GM21360 (cell line): Measurements from ENCODE around the gene PXDC1.

Experiments
- ATAC-seq: cut with Tn5 transposase; IDR thresholded peaks from one replicate; pipeline ENCODE4 v1.9.1; 2021; ENCODE audit warnings: mild to moderate bottlenecking, moderate library complexity; ENCODE audit not compliant: unreplicated experiment

The PXDC1 gene

DNA sequence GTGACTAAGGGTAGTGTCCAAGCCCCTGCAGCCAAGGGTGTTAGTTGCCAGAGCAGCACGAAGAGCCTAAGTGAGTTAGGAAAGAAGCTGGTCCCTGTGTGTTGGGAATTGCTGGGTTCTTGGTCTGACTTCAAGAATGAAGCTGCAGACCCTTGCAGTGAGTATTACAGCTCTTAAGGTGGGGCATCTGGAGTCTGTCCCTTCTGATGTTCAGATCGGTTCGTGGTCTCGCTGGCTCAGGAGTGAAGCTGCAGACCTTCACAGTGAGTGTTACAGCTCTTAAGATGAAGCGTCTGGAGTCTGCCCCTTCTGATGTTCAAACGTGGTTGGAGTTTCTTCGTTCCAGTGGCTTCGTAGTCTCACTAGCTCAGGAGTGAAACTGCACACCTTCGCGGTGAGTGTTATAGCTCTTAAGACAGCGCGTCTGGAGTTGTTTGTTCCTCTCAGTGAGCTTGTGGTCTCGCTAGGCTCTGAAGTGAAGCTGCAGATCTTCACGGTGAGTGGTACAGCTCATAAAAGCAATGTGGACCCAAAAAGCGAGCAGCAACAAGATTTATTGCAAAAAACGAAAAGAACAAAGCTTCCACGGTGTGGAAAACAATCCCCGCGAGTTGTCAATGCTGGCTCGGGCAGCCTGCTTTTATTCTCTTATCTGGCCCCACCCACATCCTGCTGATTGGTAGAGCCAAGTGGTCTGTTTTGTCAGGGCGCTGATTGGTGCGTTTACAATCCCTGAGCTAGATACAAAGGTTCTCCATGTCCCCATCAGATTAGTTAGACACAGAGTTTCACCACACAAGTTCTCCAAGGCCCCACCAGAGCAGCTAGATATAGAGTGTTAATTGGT is 31.8 kb downstream of the PXDC1 start:
- ATAC-seq, result no peak

DNA sequence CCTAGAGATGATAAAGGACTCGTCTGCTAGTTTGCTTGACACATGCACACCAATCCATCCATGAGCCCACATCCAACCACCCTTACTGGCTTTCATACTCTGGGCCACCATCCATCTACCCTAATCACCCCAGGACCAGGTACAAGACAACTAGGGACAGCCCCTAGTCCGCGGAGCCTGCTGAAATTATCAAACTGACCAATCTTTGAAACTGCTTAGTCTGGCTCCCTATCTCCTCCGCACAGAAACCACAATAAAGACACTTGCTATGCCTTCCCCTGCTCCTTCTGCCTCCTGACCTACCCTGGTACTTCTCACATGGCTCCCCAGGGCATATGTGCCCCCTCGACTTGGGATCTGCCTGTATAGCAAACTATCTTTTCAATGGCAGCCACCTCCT is 33.1 kb downstream of the PXDC1 start:
- ATAC-seq, result no peak

DNA sequence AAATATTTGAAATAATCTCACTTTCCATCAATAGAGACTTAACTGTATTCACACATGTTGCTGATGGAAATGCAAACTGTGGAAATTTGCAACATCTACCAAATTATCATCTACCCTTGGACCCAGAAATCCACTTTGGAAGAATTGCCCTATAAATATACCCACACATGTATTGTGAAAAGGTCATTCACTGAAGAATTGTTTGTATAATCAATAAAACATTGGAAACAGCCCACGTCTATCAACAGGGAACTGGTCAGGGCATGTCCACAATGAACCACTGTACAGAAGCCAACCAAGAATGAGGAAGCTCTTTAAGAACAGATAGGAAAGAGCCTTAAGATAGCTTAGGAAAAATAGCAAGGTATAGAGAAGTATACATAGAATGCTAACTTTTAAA is 36.2 kb downstream of the PXDC1 start:
- no peak for ATAC-seq

DNA sequence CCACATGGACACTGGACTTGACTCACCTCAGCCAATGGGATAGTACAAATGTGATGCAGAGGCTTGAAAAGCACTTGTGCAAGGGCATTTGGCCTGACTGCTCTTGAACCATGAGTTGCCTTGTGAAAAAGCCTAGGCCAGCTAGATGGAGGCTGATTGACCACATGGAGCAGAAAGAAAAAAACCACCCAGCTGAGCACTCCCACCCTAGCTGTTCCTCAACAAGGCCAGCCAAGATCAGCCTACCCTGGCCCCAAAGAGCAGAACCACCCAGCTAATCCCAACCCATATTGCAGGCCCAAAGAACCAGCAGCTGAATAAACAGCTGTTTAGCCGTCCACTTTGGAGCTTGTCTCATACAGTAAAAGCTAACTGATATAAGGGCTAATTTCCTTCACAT is 36.7 kb downstream of the PXDC1 start:
- no peak for ATAC-seq

DNA sequence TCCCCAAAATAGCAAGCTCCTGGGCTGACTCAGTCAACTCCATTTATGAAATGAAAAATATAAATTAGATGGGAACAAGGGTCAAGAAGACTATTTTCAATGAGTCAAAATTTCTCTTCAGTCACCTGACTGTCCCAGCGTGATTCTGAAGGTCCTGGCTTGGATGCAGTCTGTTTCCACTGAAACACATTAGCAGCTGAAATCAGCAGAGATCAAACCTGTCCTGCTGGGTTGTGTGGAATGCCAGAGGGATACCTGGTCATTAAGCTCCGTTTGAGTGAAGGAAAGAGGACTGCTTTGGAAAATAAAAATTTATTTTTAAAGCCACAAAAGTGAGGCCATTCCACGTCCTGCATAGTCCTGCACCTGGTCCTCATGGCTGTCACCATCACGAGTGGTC is 37.4 kb downstream of the PXDC1 start:
- no peak for ATAC-seq

DNA sequence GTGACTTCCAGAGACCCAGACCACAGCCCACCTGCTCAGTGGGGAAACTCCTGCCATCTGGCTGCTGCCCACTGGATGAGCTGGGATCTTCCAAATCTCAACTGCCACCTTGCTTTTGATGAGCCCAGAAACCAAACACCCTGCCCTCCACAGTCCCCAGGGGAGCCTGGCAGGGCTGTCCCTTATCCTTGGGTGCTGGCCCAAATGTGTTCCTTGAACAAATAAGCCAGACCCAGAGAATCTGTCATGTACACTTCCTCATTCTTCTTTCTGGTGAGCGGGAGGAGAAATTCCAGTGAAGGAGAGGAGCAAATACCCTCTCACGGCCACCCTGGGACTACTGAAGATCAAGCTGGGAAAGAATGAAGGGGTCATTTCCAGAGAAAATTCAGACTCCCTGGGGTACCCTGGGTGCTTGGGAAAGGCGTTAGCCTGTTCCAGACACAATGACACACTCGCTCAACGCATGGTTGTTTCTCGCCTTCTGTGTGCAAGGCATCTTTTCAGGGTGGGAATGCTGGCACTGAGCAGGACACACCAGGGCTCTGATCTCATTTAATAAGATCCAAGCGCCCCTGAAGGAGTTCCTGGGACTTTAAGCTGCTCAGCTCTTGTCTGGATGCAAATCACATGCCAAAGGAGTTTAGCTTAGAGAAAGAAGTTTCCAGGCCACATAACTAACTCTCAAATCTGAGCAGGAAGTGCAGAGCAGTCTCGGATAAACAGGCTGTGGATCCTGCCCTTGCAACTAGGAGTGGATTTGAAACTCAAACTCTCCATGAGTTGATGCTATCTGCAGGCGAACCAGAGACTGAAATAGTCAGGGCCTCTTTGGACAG is 38.5 kb downstream of the PXDC1 start:
- ATAC-seq, result no peak

DNA sequence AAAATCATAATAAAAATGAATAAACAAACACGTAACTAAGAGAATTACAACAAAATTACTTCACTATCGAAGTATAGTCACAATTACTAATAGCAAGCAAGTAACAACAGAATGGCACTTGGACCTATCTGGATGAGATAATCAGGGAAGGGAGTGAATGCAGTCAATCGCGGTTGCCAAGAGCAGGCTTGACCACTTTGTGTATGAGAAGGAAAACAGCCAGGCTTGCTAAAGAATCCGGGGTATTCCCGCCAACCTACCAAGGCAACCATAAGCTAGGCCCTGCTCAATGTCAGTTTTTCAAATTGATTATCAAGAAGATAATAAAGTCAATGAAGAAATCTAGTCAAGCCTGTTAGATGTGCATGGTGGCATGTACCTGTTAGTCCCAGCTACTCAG is 39.7 kb downstream of the PXDC1 start:
- ATAC-seq, result no peak

DNA sequence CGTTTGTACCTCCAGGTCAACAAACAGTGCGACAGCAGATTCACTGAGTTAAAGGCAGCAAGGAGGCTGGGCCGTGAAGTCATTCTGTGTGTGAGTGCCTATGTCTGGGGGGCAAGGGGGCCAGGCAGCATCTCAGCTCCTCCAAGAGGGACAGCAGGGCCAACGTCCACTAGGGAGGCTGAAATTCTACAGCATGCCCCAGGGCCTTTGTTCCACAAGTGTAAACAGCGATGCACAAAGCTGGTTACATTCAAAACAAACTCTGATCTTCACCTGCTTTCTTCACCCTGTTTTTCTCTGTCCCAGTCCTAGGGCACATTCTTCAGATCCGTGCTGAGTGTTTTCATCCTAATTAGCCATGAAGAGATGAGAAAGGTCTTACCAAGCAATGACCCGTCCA is 41.1 kb downstream of the PXDC1 start:
- no peak for ATAC-seq

DNA sequence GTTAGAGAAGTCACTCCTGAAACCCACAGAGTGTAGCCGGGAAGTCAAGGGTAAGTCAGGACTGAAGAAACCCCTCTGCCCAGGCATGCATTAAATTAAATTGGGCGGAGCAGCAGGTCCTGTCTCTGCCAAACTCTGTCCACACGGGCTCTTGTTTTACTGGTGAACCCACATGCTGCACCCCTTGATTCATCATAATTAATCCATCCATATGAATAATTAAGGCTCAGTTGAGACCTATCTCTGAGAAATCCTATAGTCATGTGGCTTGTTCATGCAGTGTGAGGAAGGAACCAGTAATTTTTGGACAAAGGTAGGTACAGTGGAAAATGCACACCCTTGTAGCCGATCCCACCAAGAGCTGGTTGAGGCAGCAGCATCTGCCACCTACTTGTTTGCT is 43.0 kb downstream of the PXDC1 start:
- no peak for ATAC-seq

DNA sequence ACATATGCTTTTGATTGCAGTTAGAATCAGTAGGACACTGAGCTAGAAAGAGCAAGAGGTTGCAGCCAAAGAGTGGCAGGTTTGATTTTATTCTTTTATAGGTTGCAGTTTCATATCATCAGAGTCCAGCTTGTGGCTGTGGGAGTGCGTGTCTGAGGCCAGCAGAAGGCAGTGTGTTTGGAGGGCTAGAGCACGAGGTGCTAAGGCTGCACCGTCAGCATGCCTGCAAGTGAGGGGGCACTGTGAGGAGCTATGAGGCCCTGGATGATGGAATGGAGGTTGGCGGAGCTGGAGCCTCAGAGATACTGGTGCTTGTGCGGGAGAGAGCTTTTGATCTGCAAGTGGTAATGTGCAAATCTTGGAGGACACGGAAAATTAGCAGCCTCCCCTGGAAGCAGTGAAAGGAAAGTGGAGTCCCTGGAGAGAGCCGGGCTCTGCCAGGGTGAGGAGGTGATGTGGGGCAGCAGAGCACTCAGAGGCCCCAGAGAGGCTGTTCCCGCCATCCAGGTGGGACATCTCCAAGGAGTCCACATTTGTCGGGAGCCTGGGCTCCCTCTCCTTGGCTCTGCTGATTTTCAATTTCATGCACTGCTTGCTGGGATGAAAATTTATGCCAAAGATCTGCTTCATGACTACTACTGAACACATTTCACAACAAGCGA is 43.6 kb downstream of the PXDC1 start:
- no peak for ATAC-seq

DNA sequence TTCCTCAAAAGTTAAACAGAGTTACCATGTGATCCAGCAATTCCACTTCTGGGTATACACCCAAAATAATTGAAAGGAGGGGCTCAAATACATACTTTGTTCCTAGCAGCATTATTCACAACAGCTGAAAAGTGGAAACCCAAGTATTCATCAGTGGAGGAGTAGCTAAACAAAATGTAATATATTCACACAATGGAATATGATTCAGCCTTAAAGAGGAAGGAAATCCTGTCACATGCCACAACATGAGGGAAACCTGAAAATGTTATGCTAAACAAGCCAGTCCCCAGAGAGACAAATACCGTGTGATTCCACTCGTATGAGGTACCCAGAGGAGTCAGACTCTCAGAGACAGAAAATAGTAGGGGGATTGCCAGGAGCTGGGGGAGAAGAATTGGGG is 44.5 kb downstream of the PXDC1 start:
- ATAC-seq, result no peak

DNA sequence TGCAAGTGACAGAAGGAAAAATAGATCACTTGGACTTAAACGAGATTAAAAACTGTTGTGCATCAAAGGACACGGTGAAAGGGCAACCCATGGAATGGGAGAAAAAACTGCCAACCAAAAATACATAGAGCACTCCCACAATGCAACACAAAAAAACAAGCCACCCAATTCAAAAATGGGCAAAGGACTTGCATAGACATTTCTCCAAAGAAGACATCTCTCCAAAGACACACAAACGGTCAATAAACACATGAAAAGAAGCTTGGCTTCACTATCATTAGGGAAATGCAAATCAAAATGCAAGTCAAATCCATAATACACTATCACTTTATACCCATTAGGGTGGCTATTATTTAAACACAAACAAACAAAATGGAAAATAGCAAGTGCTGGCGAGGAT is 45.0 kb downstream of the PXDC1 start:
- ATAC-seq, result no peak

DNA sequence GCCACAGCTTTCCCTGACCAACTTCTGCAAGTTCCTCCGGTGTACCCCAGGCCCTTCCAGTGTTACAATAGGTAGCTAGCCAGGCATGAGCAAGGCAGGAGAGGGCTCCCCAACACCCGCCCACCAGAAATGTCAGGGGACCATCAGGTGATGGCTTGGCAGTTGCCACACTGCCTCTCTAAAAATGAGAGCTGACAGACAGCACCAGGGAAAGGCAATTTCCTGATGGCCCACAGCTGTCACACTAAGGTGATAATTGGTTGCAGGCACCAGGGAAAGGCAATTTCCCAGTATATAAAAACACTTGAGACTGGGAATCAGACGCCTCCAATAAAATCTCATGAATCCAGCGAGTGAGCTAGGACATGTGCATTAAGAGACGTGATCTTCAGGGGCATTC is 49.9 kb downstream of the PXDC1 start:
- no peak for ATAC-seq

DNA sequence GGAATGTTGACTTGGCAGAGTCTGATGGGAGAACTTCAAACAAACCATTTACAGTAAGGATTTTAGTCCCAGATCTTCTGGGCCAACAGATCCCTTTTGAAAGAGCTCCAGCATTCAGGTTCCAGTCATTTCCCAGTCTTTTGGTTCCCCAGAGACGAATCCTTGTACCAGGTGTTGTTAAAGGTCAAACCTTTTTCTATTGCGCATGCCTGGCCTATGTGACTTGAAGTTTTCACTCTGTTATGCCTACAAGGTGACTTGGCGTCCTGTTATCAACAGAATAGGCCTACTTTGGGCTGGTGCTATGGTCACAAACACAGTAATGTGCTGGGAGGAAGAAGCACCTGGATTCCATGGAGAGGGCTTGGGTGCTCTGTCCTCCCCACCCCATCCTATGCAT is 52.3 kb downstream of the PXDC1 start:
- no peak for ATAC-seq

DNA sequence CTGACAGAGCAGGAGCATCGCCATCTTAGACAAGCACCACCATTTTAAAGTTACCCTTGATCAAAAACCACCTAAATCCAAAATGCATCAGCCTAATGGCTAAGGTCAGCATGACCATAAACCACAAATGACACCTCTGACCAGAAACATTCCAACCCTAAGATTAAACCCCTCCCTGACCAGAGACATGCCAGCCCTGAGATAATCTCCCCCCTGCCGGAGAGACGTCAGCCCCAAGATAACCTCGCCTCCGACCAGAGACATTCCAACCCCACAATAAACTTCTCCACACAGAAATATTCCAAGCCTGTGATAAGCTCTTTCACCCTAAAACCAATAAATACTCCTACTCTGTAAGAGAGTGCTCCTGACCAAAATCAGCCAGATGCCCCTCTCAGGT is 53.5 kb downstream of the PXDC1 start:
- no peak for ATAC-seq

DNA sequence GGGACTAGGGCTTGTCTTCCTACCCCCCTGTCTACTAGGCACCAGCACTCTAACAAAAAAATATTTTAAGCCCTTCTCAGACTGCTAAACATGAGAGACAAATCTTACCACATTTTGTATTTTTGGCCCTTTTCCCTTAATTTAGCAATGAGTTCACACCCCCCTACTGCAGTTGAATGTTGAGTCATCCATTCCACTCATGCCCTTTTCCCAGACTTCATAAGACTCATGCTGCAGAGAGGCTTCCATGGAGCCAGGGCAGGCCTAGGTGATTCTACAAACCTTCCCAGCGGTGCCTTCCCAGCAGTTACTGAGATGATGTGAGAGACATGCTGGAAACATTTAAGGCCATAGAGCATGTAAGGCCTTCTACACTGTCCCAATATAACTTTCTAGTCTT is 53.9 kb downstream of the PXDC1 start:
- no peak for ATAC-seq

DNA sequence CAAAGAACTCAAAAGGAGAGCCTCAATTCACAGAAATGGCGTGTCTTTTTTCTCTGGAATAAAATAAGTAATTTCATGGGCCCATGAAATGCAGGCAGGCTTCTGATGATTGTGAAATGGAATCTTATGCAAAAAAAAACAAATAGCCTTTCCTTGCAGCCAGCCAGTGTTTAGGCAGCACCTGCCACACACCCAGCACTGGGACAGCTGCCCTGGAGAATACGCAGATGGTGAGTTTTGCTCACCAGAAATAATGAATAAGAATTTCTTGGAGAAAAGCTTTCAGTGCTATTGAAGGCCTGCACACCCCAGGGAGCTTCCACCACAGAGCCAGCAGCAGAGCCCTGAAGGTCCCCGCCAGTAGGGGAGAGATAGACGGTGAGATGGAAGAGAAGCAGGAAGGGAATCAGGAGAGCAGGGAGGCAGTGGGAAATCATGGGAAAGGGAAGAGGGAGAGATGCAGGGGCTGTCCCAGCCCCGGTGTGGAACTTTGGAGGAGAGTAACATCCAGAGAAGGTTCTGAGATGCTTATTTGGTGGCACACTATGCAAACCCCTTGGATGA is 54.9 kb downstream of the PXDC1 start:
- ATAC-seq, result no peak

DNA sequence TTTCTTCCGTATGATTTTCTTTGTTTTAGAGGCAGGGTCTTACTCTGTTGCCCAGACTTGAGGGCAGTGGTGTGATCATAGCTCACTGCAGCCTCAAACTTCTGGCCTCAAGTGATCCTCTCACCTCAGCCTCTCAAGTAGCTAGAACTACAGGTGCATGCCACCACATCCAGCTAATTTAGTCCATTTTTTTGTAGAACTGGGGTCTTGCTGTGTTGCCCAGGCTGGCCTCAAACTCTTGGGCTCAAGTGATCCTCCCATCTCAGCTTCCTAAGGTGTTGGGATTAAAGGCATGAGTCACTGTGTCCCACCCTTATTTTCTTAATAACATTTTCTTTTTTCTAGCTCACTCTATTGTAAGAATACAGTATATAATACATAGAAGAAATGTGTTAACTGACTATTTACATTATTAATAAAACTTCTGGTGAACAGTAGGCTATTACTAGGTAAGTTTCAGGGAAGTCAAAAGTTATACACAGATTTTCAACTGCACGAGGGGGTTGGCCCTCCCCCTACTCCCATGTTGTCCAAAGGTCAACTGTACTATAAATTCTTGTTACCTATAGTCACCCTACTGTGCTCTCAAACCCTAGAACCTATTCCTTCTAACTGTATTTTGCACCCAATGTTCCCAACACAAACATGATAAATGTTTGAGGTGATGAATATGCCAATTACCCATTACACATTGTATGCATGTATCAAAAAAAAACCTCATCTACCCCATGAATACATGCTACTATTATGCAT is 56.3 kb downstream of the PXDC1 start:
- no peak for ATAC-seq

DNA sequence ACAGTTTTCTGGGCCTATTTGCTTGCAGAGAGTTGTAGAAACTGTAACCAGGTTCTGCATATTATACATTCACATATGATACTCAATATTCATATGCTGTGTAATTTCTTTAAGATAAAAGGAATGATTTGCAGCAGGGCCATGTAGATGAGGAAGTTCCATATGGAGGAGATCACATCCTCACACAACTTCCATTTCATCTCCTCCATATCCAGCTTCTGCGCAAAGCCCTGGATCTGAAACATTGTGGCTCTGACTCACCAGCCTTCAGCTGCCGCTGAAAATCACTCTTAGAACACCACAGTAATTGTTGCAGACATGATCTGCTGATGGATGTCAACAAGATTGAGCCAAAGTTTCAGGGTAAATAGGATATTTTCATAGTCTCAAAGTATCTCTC is 57.7 kb downstream of the PXDC1 start:
- ATAC-seq, result no peak

DNA sequence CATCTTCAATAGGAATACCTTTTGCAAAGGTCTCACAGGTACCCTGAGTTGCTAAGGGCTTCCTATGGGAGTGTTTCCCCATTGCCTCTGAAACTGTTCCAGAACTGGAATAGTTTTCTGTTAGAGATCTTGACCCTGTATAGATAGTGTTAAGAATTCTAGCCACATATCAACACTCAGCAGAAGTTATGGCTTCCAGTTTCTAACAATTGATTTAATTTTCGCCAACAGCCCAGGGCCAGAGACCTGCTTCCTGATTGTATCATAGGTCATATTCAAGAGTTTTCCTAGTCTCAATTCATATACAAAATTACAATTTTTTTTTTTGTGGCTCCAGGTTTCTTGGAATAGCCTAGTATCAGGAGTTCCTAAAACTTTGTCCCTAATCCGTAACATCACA is 61.0 kb downstream of the PXDC1 start:
- no peak for ATAC-seq

DNA sequence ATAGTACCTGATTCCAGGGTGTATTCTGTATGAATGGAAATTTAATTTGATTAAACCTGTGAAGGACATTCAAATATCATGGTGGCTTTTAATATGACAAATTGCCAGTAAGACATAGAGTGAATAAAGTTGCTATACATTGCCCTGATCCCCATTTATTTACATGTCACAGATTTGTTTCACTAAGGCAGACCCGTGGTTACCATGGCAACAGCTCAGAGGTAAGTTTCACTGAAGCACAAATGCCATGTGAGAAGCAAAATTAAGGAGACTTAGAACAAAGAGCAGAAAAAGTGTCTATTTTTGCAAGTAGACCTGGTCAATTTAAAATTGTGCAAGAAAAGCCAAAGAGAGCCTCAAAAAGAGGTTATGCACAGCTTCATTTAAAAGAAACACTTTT is 63.7 kb downstream of the PXDC1 start:
- no peak for ATAC-seq
